NCI-H226 (cell line): ENCODE results near the gene SETD5.

Experiments
- DNase-seq: peaks from one replicate; pipeline ENCODE4 v3.0.0-alpha.2; 2015

Gene SETD5

DNA sequence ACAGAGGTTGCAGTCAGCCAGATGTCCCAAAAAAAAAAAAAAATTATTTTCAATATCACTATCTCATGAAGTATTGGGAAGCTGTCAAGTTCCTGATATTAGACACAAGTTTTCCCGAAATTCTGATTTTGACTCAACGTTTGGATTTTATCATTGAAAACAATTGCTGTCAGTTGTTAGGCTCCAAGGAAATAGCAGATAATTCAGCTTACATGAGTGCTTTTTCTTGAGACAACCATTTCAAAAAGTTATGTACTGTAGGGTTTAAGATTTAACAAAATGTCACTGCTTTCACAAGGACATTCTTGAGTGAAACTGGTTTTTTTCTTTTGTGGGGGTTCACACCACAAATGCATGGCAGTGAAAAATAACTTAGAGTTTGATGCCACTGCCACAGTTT is 9.3 kb upstream of the SETD5 start:
- DNase-seq, result no peak

GRCh38 chr3:9388562-9389272 is 8.7 kb upstream of the SETD5 start:
- DNase-seq, result no peak

- DNase-seq, result no peak
These were observed 7.0 kb upstream of the SETD5 start for GRCh38 chr3:9390265-9390888.

GRCh38 chr3:9392041-9392440 is 5.4 kb upstream of the SETD5 start:
- no peak for DNase-seq

GRCh38 chr3:9395570-9396300 is 1.7 kb upstream of the SETD5 start:
- no peak for DNase-seq

DNA sequence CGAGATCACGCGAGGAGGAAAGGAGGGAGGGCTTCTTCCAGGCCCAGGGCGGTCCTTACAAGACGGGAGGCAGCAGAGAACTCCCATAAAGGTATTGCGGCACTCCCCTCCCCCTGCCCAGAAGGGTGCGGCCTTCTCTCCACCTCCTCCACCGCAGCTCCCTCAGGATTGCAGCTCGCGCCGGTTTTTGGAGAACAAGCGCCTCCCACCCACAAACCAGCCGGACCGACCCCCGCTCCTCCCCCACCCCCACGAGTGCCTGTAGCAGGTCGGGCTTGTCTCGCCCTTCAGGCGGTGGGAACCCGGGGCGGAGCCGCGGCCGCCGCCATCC is 1.1 kb upstream of the SETD5 start:
- DNase-seq, result peak; percentile 96

DNA sequence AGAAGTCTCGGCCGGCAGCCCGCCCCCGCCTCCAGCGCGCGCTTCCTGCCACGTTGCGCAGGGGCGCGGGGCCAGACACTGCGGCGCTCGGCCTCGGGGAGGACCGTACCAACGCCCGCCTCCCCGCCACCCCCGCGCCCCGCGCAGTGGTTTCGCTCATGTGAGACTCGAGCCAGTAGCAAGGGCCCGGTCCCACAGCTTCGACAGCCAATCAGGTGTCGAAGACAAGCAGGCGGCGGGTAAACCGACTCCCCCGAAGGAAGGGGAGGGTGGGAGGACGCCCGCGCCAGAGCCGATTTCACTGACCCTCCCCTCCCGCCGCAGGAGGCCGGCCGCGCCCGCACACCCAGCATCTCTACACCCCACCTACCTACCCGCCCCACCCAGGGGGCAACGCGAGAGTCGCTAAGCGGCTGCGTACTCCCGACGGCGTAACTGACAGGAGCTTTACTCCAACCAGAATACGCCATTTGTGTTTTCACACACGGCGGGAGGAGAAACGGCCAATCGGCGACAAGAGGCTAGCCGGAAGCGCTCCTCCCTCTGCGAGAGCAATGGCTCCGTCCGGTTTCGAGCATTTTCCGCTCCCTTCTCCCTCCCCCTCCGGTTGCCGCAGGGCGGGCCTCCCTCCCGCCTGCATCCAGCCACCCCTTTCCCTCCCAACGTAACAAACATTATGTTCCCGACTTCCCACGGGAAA is 633 bp upstream of the SETD5 start:
- peak; percentile 100 for DNase-seq

GRCh38 chr3:9397906-9398699 is 688 bp downstream of the SETD5 start:
- DNase-seq, result peak; percentile 20

DNA sequence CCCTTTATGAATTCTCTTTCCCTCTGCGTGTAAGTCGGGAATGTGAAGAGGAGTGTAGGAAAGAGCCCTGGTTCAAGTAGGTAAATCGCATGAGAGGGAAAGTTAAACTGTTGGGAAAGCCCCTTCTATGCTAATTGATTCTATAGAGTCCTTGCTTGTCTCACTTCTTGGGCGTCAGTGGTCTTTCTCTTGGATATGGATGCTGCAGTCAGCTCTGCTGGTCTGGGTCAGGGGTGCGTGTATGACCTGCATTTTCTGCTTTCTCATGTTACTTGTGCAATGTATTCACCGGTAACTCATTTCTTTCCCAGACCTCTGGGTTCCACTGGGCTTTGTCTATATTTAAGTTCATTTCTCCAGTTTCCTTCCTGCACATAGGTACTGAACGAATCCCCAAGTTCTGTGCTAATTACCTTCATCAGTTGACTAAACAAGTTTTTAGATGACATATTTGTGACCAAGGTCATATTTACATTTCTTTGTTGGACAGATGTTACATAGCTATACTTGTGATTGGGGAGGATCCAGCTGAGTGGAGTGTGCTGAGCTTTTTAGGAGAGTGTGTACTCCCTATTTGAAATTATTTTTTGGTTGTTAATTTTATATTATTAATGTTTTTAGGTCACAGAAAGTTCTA is 1.4 kb downstream of the SETD5 start:
- no peak for DNase-seq

DNA sequence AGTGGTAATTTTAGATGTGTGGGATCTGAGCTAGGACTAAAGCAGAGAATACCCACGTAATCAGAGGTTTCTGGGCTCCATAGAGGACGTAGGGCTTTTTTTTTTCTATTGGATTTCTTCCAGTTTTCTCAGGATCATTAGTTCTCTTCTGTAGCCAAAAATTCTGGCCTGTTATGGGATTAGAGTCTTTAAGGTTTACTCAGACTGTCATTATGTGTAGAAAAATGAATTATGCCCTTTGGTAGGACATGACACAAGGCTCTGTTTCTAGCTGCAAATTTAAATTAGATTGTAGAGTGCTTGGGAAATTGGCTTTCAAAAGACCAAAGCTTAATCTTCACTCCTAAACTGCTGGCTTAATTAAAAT is 1.9 kb downstream of the SETD5 start:
- DNase-seq, result no peak

- DNase-seq, result peak; percentile 79
These were observed 2.3 kb downstream of the SETD5 start for GRCh38 chr3:9399746-9400145.

DNA sequence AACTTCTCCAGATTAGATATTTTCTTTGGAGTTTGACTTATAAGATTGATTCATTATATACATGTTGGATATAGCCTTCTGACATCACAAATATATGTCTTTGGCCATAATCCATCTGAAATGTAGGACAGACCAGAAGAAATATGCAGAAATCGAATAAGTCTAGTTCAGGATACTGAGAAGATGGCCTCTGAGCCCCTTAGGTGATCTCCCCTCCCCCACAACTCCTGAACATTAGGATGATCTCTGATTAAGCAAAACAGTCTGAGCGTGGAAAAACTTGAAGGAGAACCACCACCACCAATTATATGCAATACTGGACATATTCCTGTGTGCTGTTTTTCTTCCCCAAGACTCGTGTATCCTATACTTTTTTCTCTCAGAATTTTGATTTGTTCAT is 3.2 kb downstream of the SETD5 start:
- no peak for DNase-seq

DNA sequence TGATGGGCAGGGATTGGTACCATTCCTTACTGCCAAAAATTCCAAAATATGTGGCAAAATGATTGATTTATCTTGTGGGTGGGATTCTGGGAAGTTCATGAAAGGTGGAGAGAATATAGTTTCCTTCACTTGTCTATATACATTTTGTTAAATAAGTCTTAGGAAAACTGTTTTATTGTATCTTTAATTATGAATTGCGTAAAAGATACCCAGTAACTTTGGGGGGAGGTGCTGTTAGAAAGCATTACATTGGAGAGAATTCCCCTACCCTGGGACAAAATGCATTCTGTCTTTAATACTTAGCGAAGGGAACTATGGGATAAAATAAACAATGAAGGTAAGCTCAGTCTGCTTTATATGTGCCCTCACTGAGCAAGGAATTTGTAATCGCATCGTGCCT is 4.6 kb downstream of the SETD5 start:
- DNase-seq, result no peak

DNA sequence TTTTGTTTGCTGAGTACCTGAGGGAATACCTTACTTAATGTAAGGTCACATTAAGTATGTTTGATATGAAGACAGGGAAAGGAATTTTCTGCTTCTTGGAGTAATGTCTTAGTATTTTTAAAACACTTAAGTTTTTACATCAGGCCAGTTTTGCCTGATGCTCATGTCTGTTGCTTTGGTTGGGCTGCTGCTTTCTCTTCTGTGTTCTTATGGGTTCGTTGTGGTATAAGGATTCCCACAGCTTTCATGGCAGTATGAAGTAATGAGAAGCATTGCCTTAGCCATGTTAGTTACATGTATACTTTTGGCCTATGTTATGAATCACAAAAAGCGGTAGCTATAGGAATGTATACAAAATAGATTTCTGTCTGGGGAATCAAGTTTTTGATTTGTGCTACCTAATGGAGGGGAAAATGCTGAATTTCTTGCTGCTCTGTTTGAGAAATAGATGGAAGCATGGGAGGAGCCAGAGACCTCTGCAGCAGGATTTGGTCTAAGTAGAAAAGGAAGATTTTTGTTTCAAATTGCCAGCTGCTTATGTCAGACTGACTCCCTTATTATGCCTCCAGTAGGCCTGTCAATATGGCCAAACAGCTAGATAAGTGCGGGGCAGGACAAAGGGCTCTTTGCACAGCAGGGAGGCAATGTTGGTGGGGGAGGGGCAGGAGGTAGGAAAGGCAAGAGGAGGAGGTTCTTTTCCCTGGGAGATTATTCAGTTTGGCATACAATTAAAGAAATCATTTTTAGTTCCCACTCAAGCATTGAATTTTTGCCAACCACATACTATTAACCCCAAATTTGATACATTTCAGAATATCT is 5.2 kb downstream of the SETD5 start:
- peak; percentile 62 for DNase-seq

- no peak for DNase-seq
These were observed 6.0 kb downstream of the SETD5 start for GRCh38 chr3:9403463-9403862.

- no peak for DNase-seq
These were observed 7.3 kb downstream of the SETD5 start for GRCh38 chr3:9404680-9405079.

- no peak for DNase-seq
These were observed 8.3 kb downstream of the SETD5 start for GRCh38 chr3:9405756-9406155.

- no peak for DNase-seq
These were observed 9.6 kb downstream of the SETD5 start for GRCh38 chr3:9406856-9407626.

- DNase-seq, result no peak
These were observed 10.6 kb downstream of the SETD5 start for GRCh38 chr3:9408061-9408460.

DNA sequence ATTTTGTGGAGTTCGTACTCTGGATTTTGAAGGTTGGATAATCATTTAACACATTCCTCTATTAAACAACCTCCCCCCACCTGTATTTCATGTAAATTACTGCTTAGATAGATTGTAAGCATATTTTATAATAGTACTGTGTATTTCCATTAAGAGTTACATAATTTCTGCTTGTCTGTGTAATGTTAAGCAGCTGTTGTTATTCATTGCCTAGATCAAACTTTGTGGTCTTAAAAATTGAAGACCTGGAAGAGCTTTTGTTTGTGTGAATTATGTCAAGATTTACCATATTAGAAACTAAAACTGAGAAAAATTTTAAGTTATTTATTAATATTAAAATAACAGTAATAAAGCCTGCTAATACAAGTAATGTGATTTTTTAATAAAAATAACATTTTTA is 11.1 kb downstream of the SETD5 start:
- DNase-seq, result no peak
